Germinal center (tissue), 1 donor: ENCODE results near the gene ZFHX3.
A peak's percentile ranks its signal among the peaks of the same experiment; 100 is the strongest.

Experiments
- DNase-seq: peaks from one replicate; pipeline ENCODE4 v3.0.0; 2012; ENCODE audit warnings: mixed read lengths, low spot score

ZFHX3 gene

DNA sequence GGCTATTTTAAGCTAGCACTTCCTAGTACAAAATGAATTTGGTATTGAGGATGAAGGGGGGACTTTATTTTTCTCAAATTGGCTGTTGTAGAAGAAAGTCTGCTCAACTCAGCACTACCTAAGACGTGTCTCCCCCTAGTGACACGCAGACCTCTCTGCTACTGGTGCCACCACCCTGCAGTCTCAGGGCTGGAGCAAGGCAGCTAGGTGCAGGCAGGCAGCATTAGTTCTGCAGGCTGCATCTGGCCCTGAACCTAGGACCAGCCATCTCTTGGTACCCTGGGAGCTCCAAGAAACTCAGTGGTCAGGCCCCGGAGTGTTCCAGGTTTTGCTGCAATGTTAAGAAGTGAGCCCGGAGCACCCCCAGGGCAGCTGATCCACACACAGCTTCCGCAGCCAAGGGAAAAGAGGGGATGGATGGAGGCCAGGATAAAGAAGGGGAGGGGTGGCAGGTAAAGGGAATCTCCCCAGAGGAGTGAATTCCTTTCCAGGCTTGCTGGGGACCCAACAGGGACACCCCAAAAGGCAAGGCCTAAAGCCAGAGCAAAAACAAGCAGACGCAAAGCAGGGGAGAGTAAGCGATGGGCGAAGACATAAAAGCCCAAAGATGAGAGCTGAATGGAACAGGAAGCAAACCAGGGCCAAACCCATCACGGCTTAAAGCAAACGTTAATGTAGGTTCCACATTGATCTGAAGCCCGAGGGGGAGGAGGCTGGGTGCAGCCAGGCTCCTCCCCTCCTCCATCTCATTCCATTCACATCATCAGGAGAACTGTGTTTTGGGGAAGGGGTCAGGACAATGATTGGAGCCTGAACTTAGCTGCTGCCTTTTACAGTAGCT lies 200.5 kb downstream of the ZFHX3 start:
- peak; percentile 22 for DNase-seq

DNA sequence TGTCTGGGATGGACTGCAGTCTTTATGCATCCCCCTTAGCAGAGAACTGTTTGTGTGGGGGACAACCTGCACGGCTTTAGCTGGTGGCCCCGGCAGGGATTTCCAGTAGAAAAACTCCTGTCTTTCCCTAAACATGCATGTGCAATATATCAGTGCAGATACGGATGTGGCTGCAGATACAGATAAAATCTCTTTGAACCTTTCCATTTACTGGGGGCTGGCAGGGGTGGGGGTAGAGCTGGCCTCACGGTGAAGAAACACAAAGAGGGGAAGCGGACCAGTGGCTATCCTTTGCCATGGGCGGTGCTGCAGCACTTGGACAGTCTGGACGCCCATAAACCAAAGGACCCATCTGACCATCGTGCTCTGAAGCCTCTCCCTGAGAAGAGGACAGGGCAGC lies 201.3 kb downstream of the ZFHX3 start:
- DNase-seq: no peak

DNA sequence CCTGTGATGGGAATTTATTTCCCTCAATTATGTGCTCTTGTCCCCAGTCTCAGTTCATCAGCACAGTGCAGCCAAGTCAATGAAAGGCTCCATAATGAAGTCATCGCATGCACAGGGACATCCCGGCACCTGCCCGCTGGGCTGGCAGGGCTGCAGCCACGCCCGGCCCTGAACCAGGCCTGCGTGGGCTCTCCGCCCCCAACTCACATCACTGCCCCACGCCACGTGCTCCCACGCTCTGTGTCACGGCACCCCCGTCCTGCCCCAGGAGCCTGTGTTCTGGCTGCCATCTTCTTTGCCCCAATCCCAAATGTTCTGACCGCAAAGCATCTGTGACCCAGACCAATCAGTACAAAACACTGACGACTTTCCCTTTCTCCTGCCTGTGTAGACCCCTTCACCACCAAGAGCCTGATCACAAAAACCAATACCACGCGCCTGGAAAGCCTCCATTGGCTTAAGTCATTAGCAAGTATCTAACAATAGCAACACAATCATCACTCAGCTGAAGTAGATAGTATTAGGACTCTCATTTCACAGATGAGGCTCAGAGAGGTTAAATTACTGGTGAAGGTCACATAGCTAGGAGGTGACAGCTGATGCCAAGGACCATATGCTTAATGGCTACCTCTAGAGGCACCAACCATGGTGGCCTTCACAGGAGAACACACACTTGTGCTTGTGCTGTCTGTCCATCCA lies 202.5 kb downstream of the ZFHX3 start:
- no peak for DNase-seq

DNA sequence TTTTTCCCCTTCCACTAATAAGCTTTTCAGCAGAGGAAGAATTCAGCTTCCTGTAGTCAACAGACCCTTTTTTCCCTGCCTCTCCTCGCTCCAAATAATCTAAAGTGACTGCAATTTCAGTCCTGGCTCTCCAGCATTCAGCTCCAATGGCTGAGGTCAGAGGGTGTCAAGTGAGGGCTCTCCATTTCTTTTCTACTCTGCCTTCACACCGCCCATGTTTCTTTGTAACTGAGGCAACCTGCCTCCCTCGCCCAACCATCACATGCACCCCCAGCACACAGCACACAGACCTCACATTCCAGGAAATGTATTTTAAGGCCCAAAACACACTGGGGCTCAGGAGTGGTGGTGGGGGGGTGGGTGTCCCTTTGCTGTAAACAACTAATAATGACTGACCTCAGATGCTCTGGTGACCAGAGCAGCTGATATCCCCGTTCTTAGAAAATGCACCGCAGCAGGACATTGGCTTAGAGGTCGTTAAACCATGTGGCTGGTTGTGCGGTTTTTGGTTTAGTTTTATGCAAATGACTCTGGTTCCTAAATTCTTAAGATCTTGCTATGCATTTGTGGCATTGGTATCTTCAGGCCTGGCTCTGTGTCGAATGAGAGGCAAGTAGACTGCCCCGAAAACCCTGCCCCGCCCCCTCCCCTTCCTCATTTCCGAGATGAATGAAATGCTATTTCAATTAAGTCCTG lies 203.6 kb downstream of the ZFHX3 start:
- DNase-seq: no peak

DNA sequence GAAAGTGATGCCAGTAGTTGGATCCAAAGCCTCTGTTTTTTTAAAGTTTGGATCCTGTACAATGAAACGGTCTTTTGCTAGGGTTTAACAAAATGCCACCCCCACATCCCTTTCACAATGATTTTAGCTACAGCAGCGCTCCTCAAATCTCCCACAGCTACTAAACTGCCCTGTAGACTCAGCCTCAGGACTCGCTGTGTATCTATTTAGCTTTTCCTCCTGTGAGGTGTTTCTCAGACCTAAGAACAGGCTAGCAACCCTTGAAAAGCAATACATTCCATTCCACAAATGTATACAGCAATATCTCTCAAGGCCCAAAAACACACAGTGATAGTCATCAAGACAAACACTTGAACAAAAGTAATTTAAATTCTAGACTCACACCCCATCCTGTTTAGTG lies 206.4 kb downstream of the ZFHX3 start:
- DNase-seq: no peak

DNA sequence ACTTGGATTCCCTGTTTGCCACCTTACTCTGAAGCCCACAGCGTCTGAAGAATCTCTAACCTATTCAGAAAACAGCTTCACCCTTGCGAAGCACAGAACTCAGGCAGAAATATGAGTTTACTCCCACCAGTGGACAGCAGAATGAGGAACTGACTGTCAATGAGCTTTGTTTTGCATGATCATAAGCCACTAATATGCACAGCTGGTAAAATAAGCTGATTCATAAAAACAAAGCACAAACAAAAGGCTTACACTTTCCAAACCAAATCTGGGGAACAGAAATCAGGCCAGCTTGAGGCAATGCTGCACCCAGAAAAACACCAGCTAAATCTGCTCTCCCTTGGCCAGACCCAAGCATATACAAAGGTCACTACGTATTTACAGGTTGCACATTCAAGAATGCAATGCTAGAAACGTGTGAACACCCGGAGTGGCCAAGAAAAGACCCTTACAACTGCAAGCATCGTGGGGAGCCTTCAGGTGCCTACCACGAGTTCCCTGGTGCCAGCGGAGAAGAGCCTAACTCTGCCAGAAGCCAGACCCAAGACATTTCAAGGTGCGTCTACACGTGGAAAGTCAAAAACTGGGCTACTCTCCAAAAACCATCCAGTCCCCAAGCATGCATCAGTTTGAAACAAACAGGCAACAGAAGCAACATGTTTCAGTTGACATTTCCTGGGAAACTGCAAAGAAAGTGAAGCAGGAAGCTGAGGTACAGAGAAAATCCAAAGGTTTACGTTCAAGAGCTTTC lies 207.1 kb downstream of the ZFHX3 start:
- DNase-seq: peak; percentile 22

DNA sequence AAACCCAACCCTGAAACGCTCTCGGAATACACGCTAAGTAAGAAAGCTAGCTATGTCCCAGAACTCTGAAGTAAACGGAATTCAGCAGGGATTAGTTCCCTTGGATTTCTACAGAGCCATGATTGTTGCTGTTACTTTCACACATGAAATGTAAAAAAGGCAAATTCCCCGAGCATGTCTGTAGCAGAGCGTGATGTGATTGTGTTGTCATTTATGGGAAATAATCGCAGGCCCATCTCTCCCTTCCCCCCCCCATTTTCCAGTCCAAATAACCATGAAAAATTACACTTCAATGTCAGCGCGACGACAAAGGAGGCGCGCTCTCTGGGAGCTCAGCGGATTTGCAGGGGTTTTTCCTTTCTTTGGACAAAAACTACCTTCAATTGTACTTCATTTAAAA lies 209.0 kb downstream of the ZFHX3 start:
- no peak for DNase-seq

DNA sequence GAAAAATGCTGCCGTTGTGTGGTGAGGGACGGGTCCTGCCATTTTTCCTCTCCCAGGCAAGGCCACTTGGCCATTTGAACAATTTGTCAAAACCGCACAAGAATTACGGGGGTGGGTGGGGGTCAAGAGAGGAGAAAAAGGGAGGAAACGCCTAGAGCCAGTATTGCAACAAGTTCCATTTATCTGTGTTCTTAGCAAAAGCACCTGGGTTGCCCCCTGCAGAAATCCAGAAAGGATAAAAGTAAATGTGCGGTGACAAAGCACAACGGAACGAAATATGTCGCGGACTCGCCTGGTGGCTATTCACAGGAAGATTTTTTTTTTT lies 209.4 kb downstream of the ZFHX3 start:
- no peak for DNase-seq

DNA sequence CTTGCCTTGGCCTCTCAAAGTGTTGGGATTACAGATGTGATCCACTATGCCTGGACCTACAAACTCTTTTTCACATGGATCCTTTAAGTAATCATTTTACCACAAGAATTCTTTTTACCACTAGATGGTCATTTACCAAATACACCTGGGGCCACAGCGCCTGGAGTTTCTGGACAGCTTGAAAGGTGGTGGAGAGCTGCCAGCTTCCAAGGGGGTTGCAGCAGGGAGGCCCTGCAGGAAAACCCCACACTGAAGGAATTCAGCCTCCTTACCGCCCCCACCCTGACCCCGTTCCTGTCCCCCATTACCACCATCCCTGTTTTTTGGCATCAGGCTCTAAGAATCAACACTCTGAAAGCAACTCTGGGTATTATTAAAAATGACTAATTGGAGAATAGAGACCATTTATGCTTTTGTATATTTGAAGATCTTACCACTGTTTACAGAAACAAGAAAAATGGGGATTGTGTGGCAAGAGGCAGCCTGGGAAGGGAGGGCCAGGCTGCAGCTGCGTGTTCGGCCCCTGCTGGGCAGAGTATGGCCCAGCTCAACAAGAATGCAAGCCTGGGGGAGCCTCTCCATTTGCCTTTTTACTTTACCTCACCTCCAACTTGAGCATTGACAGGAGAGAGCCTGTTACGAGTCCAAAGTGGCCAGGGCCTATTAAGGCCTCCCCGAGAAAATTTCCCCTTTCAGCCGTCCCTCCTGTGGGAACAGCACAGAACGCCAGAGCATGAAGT lies 209.9 kb downstream of the ZFHX3 start:
- DNase-seq: no peak

DNA sequence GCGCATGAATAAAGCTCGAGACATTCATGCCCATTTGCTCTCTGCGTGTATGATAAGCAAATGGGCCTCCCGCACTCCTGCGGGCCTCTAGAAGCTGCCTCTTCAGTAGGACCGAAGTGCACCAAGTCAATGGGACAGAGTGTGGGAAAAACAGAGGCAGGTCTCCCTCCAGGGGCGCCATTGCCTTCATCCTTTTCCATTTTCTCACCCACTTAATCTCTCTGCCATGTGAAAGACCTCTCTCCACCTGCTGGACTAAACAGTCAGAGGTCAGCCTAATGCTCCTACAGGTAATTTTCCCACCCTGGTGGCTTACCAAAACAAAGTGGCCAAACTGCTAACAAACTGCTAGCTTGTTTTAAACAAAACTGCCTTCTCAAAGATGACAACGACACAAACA lies 210.9 kb downstream of the ZFHX3 start:
- DNase-seq: no peak

DNA sequence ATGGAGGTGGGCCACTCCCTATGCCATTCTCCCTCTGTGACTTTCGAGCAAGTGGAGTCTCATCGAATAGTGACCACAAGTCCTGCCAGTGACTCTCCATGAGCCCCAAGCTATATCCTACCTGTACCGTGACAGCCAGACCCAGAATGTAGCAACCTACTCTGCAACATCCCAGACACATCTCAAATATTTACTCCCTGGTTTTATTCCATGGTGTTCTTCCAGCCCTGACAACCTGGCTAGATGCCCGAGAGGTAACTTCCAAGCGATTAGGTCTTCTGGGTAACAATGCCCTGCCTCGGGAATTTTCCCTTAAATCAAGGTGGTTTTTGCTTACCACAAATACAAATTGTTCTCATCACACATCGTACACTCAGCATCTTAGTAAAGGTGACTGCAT lies 211.7 kb downstream of the ZFHX3 start:
- no peak for DNase-seq

DNA sequence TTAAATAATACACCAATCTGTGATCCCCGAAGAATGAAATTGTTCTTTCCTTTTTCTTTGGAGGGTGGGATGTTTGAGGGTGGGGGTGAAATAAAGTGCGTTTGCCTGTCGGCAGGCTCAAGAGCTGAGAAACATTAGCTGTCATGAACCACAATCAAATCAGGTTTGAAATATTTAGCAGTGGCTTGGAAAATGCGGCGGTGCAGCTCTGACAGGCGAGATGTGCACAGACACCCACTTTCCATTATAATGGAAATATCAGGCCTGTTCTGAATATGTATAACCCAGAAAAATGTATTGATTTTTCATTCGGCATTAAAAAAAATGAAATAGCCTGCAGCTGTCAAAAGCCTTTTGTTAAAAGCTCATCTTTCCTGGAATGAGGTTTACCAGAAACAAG lies 212.8 kb downstream of the ZFHX3 start:
- DNase-seq: no peak

DNA sequence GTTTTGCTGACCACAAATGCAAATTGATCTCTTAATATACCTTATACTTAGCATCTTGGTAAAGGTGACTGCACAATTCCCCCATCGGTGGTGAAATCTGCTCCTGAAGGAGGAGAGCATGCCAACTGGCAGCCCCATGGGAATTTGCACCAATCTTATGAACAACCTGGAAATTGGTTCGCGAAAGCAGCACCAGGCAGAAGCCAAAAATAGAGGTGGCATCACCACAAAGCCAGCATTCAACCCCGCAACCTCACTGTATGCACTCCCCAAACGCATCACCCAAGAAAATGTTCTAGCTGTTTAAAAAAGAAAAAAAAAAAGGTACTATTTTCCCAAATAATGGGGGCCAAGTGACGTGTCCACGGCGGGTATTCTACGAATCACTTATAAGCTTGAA lies 213.4 kb downstream of the ZFHX3 start:
- no peak for DNase-seq

DNA sequence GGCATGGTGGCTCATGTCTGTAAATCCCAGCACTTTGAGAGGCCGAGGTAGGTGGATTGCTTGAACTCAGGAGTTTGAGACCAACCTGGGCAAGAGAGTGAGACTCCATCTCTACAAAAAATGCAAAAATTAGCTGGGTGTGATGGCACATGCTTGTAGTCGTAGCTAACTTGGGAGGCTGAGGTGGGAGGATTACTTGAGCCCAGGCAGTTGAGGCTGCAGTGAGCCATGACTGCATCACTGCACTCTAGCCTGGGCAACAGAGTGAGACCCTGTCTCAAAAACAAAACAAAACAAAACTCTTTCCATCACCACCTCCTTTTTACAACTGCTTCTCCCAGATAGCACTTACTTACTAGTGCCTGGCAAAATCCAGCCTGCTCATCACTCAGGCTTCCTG lies 214.0 kb downstream of the ZFHX3 start:
- DNase-seq: no peak

DNA sequence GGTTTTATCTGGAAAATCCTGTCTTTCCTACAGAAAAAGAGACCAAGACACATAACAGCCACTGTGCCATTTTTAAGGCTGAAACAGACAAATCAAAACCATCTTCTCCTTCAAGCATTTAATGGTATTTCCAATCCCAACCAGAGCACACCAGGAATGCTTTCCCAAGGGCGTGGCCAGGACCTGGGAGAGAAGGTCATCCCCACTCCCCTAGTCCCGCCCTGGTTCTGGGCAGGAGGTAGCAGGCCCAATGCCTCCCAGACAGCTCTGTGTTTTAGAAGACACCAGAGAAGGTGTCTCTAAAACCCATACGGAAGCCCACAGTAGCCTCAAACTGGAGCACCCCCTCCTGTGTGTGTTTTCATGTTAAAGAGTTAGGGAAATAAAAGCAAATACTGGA lies 214.4 kb downstream of the ZFHX3 start:
- DNase-seq: no peak

DNA sequence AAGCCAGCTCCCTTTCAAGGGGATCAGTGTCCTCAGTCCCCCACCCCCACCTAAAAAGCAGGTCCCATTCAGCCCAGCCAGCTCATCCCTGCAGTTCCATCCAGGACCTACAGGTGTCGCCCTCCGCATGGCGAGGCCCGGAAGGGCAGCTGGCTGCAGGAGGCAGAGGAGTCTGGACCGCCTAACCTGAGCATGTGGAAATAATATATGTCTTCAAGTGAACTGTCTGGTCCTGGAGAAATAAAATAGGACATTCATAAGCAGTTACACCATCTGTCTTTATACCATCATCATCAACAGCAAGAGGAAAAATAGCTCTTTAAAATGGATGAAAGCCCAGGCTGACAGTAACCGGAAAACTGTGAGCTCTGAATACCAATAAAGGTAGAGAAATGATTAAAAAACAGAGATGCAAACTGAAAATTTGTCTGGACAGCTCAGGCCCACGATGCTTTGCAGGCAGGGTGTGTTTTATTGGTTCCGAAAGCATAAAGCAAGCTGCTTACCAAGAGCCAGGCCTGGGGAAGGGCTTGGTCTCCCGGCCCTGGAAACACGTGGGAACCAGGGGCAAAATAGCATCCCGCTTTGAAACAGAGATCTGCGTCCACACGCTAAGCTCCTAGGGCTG lies 215.2 kb downstream of the ZFHX3 start:
- DNase-seq: peak; percentile 78

DNA sequence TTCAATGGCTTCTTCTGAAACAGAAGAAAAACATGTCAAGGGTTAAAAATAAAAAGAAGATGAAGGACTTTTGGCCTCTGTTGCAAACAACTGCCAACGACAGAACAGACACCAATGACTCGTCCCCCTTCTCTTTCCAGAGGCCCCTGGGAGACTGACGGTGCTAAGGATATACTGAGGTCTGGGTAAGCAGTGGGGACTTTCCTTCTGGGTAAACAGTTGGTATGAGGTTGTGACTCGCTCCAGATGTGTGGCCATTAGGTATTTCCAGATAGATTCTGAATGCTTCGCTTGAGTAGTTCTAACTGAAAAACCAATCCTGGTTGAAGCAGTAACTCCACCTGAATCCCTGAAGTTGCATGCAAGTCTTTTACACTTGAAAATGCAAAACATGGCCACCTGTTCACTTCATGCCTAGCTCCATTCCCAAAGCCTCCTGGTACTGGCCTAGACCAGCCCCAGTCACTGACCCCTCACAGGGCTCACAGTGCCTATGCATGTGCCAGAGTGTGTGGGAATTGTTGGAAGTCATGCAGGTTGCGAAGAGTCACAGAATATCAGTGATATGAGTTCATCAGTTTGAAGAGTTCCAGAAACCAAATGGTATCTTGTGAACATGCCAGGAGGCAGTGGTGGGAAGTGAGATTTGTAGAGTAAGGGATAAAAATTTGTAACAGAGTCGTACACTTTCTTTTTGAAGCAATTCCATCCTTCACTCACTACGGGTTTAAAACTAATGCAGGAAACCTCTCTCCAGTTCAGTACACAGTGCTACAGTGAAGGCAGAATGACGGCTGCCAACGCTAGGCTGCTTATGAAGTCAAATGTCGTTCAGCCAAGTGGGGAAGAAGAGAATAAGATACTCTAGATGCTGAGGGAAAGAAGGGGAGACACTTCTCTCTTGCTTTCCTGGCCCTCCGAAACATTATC lies 217.8 kb downstream of the ZFHX3 start:
- DNase-seq: no peak

DNA sequence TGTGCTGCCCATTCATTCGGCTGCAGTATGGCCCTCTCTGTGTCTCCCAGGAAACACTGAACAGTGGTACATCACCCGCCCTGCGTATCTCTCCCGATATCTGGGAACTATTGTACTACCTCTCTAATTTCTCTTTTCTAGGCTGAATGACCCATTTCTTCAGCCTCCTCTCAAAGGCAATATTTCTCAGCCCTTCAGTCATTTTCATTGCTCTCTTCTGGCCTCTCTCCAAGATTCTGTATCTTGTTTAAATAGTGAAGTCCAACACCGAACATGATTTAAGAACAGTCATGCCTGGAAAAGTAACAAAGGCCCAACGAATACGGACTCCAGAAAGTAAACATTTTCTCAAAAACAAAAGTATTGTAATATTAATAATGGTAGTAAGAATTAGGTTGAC lies 220.1 kb downstream of the ZFHX3 start:
- no peak for DNase-seq

DNA sequence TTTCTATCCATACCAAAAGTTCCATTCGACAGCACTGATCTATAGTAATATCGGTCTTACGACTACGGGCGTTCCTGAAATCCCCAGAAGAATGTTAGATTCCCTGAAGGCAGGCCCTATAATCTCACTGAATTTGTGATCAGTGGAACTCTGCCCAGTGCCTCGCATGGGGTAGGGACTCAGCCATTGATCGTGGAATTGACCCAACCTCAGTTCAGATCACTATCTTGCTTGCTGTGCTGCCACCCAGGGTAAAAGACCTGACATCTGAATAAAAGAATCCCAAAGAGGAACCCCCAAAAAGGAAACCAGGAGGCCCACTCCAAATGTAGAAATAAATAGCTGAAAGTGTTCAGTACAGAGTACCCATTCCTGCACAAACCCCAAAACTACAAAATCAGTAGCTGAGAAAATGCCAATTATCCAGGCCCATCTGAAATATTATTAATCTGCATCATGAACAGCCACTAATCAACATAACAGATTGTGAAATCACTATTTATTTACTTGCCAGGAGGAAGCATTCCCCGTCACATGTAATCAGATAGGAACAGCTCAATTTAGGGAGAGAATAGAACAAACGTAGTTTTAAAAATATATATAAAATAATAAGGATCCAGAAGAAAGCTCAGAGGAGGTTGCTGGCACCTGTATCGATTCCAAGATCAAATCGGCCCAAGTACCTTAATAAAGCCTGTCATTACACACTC lies 221.9 kb downstream of the ZFHX3 start:
- DNase-seq: no peak

DNA sequence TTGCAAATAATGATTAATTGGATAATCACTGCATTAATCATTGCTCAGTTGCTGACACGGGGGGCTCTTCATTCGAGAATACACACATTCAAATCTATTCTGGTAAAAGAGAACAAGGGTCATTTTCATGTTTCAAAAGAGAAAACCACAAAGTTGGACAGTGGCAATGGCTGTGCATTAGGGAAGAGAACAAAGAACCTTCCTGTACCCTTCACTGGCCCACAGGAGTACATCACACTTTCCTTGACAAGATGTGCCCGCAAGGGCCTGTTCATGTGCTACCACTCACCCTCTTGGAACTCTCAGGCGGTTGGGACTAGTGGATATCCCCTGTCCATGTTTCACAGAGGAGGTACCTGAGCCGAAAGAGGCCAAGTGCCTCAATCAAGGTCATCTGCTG lies 223.2 kb downstream of the ZFHX3 start:
- no peak for DNase-seq
